Measurements from ENCODE around the gene FXYD3.

Gene FXYD3

GRCh38 chr19:35107545-35107944 lies 8.1 kb upstream of the FXYD3 start:
- DNase-seq, result no peak

- no peak for DNase-seq
Measured at GRCh38 chr19:35108730-35109129, 6.9 kb upstream of the FXYD3 start.

- no peak for DNase-seq
Measured at GRCh38 chr19:35109395-35110112, 6.1 kb upstream of the FXYD3 start.

GRCh38 chr19:35110974-35111373 lies 4.6 kb upstream of the FXYD3 start:
- DNase-seq, result no peak

- DNase-seq, result no peak
Measured at GRCh38 chr19:35112995-35113688, 2.5 kb upstream of the FXYD3 start.

GRCh38 chr19:35114353-35115176 lies 1.1 kb upstream of the FXYD3 start:
- DNase-seq, result no peak

- no peak for DNase-seq
Measured at GRCh38 chr19:35116072-35116801, 614 bp downstream of the FXYD3 start.

- no peak for DNase-seq
Measured at GRCh38 chr19:35117116-35117515, 1.5 kb downstream of the FXYD3 start.

- no peak for DNase-seq
Measured at GRCh38 chr19:35117799-35118198, 2.2 kb downstream of the FXYD3 start.

GRCh38 chr19:35118268-35119020 lies 2.8 kb downstream of the FXYD3 start:
- no peak for DNase-seq

GRCh38 chr19:35119091-35119490 lies 3.5 kb downstream of the FXYD3 start:
- no peak for DNase-seq

- no peak for DNase-seq
Measured at GRCh38 chr19:35119578-35120155, 4.0 kb downstream of the FXYD3 start.

GRCh38 chr19:35120492-35120891 lies 4.9 kb downstream of the FXYD3 start:
- no peak for DNase-seq

GRCh38 chr19:35120898-35121297 lies 5.3 kb downstream of the FXYD3 start:
- DNase-seq, result no peak

GRCh38 chr19:35122687-35123551 lies 7.3 kb downstream of the FXYD3 start:
- no peak for DNase-seq

GRCh38 chr19:35123573-35123972 lies 8.0 kb downstream of the FXYD3 start:
- DNase-seq, result no peak

GRCh38 chr19:35124098-35125060 lies 8.8 kb downstream of the FXYD3 start:
- DNase-seq, result no peak

- no peak for DNase-seq
Measured at GRCh38 chr19:35125270-35125717, 9.7 kb downstream of the FXYD3 start.
